ENCODE measurements around the gene ATP2C2. TPM values are rescaled to one million over a fixed set of nuclear protein-coding genes. Genes with fewer than 3 reads are reported as not detected.

Gene ATP2C2
- total and polyA plus RNA-seq, 2 of the 8 experiments (the other 6 are each of a cell fraction or from before 2014, with no cell fraction given) = 1.2 to 2.8 TPM

DNA sequence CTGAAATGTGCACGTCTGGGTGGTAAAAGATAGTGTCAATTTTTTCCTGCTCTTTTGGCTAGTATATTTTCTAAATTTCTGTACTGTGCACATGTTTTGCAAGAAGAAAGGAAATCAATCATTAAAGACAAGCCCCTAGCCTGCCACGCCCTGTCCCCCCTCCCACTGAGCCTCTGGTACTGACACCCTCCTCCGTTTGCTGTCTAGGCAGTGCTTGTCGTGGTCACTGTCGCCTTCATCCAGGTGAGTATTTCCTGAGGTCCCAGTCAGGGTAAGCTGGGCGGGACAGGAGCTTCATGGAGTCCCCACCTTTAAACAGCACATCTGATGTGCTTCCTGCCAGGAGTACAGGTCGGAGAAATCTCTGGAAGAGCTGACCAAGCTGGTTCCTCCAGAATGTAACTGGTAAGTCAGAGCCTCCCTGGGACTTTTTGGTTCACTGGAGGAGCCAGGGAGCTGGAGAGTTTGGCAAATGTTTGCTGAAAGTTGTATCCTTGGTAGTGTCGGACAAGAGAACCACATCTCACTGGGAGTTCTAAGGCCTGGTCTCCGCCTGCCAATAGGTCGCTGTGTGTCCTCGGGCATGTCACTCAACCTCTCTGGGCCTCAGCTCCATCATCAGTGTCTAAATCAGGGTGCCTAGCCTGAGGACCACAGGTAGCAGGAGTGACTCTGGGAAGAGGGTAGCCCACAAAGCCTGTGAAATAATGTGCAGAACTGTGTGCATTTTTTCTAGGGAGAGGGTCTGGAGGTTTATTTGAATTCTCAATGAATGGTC lies 42.2 kb downstream of the ATP2C2 start (continued):
- TF ChIP-seq, protein P1, sequence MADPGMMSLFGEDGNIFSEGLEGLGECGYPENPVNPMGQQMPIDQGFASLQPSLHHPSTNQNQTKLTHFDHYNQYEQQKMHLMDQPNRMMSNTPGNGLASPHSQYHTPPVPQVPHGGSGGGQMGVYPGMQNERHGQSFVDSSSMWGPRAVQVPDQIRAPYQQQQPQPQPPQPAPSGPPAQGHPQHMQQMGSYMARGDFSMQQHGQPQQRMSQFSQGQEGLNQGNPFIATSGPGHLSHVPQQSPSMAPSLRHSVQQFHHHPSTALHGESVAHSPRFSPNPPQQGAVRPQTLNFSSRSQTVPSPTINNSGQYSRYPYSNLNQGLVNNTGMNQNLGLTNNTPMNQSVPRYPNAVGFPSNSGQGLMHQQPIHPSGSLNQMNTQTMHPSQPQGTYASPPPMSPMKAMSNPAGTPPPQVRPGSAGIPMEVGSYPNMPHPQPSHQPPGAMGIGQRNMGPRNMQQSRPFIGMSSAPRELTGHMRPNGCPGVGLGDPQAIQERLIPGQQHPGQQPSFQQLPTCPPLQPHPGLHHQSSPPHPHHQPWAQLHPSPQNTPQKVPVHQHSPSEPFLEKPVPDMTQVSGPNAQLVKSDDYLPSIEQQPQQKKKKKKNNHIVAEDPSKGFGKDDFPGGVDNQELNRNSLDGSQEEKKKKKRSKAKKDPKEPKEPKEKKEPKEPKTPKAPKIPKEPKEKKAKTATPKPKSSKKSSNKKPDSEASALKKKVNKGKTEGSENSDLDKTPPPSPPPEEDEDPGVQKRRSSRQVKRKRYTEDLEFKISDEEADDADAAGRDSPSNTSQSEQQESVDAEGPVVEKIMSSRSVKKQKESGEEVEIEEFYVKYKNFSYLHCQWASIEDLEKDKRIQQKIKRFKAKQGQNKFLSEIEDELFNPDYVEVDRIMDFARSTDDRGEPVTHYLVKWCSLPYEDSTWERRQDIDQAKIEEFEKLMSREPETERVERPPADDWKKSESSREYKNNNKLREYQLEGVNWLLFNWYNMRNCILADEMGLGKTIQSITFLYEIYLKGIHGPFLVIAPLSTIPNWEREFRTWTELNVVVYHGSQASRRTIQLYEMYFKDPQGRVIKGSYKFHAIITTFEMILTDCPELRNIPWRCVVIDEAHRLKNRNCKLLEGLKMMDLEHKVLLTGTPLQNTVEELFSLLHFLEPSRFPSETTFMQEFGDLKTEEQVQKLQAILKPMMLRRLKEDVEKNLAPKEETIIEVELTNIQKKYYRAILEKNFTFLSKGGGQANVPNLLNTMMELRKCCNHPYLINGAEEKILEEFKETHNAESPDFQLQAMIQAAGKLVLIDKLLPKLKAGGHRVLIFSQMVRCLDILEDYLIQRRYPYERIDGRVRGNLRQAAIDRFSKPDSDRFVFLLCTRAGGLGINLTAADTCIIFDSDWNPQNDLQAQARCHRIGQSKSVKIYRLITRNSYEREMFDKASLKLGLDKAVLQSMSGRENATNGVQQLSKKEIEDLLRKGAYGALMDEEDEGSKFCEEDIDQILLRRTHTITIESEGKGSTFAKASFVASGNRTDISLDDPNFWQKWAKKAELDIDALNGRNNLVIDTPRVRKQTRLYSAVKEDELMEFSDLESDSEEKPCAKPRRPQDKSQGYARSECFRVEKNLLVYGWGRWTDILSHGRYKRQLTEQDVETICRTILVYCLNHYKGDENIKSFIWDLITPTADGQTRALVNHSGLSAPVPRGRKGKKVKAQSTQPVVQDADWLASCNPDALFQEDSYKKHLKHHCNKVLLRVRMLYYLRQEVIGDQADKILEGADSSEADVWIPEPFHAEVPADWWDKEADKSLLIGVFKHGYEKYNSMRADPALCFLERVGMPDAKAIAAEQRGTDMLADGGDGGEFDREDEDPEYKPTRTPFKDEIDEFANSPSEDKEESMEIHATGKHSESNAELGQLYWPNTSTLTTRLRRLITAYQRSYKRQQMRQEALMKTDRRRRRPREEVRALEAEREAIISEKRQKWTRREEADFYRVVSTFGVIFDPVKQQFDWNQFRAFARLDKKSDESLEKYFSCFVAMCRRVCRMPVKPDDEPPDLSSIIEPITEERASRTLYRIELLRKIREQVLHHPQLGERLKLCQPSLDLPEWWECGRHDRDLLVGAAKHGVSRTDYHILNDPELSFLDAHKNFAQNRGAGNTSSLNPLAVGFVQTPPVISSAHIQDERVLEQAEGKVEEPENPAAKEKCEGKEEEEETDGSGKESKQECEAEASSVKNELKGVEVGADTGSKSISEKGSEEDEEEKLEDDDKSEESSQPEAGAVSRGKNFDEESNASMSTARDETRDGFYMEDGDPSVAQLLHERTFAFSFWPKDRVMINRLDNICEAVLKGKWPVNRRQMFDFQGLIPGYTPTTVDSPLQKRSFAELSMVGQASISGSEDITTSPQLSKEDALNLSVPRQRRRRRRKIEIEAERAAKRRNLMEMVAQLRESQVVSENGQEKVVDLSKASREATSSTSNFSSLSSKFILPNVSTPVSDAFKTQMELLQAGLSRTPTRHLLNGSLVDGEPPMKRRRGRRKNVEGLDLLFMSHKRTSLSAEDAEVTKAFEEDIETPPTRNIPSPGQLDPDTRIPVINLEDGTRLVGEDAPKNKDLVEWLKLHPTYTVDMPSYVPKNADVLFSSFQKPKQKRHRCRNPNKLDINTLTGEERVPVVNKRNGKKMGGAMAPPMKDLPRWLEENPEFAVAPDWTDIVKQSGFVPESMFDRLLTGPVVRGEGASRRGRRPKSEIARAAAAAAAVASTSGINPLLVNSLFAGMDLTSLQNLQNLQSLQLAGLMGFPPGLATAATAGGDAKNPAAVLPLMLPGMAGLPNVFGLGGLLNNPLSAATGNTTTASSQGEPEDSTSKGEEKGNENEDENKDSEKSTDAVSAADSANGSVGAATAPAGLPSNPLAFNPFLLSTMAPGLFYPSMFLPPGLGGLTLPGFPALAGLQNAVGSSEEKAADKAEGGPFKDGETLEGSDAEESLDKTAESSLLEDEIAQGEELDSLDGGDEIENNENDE (IDR thresholded peaks at IDR 0.05; ENCODE audit: insufficient replicate concordance, low read length) = no peak
- TF ChIP-seq, protein P2, sequence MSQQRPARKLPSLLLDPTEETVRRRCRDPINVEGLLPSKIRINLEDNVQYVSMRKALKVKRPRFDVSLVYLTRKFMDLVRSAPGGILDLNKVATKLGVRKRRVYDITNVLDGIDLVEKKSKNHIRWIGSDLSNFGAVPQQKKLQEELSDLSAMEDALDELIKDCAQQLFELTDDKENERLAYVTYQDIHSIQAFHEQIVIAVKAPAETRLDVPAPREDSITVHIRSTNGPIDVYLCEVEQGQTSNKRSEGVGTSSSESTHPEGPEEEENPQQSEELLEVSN (IDR thresholded peaks at IDR 0.05) = no peak
- no peak for TF ChIP-seq HDAC2 (IDR thresholded peaks at IDR 0.05; ENCODE audit: borderline replicate concordance in 1 of 2, low read depth in 2 of 2, low read length in 2 of 2)
- TF ChIP-seq GABPA (IDR thresholded peaks at IDR 0.05; ENCODE audit: borderline replicate concordance, insufficient read depth, low read length) = no peak

All from H1 (cell line).